ENCODE results near the gene EML1. TPM values are rescaled to one million over a fixed set of nuclear protein-coding genes. Genes with fewer than 3 reads are reported as not detected.

Gene EML1
- total RNA-seq, 2 donors from 2014 or later = 28.3 to 30.2 TPM

DNA sequence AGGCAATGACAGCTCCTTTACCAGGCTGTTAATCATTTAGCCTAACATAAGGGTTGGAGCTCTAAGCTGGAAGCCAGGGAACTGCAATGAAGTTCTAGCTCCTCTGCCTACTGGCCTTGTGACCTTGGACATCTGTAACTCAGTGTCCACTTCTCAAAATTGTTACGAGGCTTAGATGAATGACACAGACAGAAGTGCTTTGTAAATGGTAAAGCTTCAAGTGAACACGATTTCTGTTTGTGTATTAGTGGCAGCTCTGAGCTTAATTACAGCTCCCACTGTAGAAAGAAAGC is 122.8 kb downstream of the EML1 start:
- no peak for TF ChIP-seq CTCF (IDR thresholded peaks at IDR 0.05)
- no peak overlapping the region for H3K4me3 ChIP-seq
- H3K27ac ChIP-seq = no peak overlapping the region
- DNase-seq (ENCODE audit: low spot score) = no peak
- H3K9me3 ChIP-seq = no peaks in the 10 kb centered on the region
- peaks cover 34% of the 10 kb centered on the region for H3K36me3 ChIP-seq
- H3K27me3 ChIP-seq = no peaks in the 10 kb centered on the region
- no peaks in the 10 kb centered on the region for H3K4me1 ChIP-seq

DNA sequence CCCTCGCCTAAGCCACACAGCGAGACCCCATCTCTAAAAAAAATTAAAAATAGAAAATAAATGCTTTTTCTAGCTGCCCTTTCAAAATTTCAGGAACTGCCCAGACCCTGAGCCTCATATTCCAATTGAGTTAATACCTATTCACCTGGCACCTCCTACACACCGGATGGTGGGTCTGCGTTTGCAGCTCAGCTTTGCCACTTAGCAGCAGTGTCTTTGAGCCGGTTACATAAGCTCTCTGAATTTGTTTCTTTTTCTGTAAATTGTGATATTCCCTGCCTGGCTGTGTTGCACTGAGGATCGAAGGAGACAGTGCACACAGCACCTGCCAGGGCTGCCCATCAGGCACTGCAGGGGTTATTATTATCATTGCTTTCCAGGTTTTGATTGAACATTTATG is 125.6 kb downstream of the EML1 start:
- no peak for DNase-seq (ENCODE audit: low spot score)
- H3K36me3 ChIP-seq = peaks cover 47% of the 10 kb centered on the region
- TF ChIP-seq CTCF (IDR thresholded peaks at IDR 0.05) = no peak

GRCh38 chr14:99921425-99921824 is 128.2 kb downstream of the EML1 start:
- Histone ChIP-seq H3K27me3 (no peaks in the 10 kb centered on the region), H3K9me3 (no peaks in the 10 kb centered on the region), H3K4me3 (no peak overlapping the region), H3K36me3 (peaks cover 39% of the 10 kb centered on the region), H3K4me1 (no peaks in the 10 kb centered on the region), H3K27ac (no peak overlapping the region)
- no peak for TF ChIP-seq CTCF (IDR thresholded peaks at IDR 0.05)
- DNase-seq (ENCODE audit: low spot score) = no peak

More for the DNA sequence above, 125.6 kb downstream of the EML1 start:
- Histone ChIP-seq H3K9me3 (no peaks in the 10 kb centered on the region), H3K4me3 (no peak overlapping the region), H3K27ac (no peak overlapping the region), H3K27me3 (no peaks in the 10 kb centered on the region), H3K4me1 (no peaks in the 10 kb centered on the region)

DNA sequence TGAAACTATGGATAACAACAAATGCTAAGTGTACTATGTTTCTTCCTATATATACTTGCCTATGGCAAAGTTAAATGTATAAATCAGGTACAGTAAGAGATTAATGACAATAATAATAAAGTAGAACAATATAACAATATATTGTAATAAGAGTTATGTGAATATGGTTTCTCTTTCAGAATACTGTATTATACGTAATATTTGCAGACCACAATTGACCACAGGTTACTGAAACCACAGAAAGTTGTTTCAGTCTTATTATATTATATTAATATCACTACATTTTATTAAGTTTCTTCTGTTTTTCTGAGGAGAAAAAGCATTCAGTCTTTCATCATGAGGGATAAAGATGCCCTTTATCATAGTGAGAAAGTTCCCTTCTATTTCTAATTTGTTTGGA is 131.2 kb downstream of the EML1 start:
- Histone ChIP-seq H3K9me3 (no peaks in the 10 kb centered on the region), H3K4me1 (no peaks in the 10 kb centered on the region), H3K36me3 (peaks cover 27% of the 10 kb centered on the region), H3K27ac (no peak overlapping the region), H3K4me3 (no peak overlapping the region), H3K27me3 (no peaks in the 10 kb centered on the region)
- TF ChIP-seq CTCF (IDR thresholded peaks at IDR 0.05) = no peak
- DNase-seq (ENCODE audit: low spot score) = no peak

GRCh38 chr14:99925471-99925870 is 132.3 kb downstream of the EML1 start:
- no peak overlapping the region for H3K27ac ChIP-seq
- H3K4me1 ChIP-seq = no peaks in the 10 kb centered on the region
- no peak for DNase-seq (ENCODE audit: low spot score)
- H3K4me3 ChIP-seq = no peak overlapping the region
- H3K27me3 ChIP-seq = no peaks in the 10 kb centered on the region
- TF ChIP-seq CTCF (IDR thresholded peaks at IDR 0.05) = no peak
- H3K36me3 ChIP-seq = peaks cover 27% of the 10 kb centered on the region
- H3K9me3 ChIP-seq = no peaks in the 10 kb centered on the region

- no peaks in the 10 kb centered on the region for H3K36me3 ChIP-seq
- DNase-seq (ENCODE audit: low spot score) = no peak
- H3K27me3 ChIP-seq = no peaks in the 10 kb centered on the region
- no peaks in the 10 kb centered on the region for H3K9me3 ChIP-seq
- H3K27ac ChIP-seq = no peak overlapping the region
- no peak overlapping the region for H3K4me3 ChIP-seq
- TF ChIP-seq CTCF (IDR thresholded peaks at IDR 0.05) = no peak
- H3K4me1 ChIP-seq = no peaks in the 10 kb centered on the region
Observed at GRCh38 chr14:99928963-99929362, 135.8 kb downstream of the EML1 start.
